ENCODE measurements around the gene KCNJ16.

The KCNJ16 gene

GRCh38 chr17:70096861-70097260 is 21.8 kb downstream of the KCNJ16 start:
- no peak overlapping the region for H3K27ac ChIP-seq
- TF ChIP-seq CTCF (IDR thresholded peaks at IDR 0.05): no peak
- no peak for TF ChIP-seq ZFX (IDR thresholded peaks at IDR 0.05; ENCODE audit: borderline replicate concordance)

DNA sequence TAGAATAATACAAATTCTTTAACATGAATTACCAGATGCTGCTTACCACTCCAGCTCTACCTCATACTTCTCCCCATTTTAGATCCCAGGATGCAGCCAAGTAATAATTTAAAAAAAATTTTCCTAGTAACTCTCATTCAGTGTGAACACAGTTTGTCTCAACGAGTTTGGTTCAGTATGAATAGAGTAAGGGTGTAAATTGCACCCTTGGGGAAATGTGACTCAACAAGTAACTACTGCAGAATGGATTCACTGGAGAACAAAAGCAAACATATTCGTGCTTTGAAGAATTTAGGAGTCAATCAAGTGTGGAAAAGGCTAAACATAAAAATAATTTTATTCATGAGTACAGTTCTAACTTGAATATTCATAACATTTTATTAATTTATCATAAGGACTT is 23.0 kb downstream of the KCNJ16 start:
- no peak overlapping the region for H3K27ac ChIP-seq
- TF ChIP-seq CTCF (IDR thresholded peaks at IDR 0.05) (no peak), ZFX (IDR thresholded peaks at IDR 0.05; ENCODE audit: borderline replicate concordance) (no peak)

DNA sequence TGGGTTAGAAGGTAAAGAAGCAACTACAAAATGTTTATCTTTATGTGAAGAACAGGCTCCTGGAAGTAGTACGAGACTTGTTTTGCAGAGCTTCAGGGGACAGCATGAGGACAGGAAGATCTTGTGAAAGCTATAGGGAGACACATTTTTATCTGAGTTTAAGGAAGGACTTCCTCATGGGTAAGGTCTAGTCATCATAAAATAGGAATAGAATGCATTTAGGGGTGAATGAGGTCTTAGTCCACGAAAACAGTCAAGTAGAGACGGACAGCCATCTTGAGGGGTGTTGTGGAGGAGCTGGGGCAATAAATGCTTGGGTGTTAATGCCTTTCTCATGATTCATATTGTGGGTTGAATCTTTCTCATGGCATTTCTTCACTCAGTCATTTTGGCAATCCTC is 24.3 kb downstream of the KCNJ16 start:
- no peak overlapping the region for H3K27ac ChIP-seq
- TF ChIP-seq ZFX (IDR thresholded peaks at IDR 0.05; ENCODE audit: borderline replicate concordance) (no peak), CTCF (IDR thresholded peaks at IDR 0.05) (no peak)

DNA sequence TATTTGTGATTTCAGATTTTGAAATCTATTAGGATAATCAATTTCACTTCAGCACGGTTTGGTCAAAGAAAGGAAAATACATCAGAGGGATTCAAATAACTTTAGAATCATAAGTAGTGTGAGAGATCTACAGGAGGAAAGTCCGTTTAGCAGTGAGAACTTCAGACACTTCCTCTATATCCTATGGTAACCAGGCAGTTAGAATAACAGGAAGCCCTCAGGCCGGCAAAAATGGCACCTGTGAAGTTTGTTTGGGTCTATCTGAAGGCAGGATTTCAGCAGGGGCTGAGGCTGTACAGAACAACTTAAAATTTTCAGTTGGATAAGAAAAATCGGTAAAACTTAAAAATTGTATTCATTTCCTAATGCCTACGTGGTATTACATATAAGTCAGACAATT is 24.9 kb downstream of the KCNJ16 start:
- no peak overlapping the region for H3K27ac ChIP-seq
- TF ChIP-seq CTCF (IDR thresholded peaks at IDR 0.05): no peak
- TF ChIP-seq ZFX (IDR thresholded peaks at IDR 0.05; ENCODE audit: borderline replicate concordance): no peak

GRCh38 chr17:70100983-70101382 is 26.0 kb downstream of the KCNJ16 start:
- H3K27ac ChIP-seq: no peak overlapping the region
- TF ChIP-seq ZFX (IDR thresholded peaks at IDR 0.05; ENCODE audit: borderline replicate concordance) (no peak), CTCF (IDR thresholded peaks at IDR 0.05) (no peak)

- H3K27ac ChIP-seq: no peak overlapping the region
- TF ChIP-seq ZFX (IDR thresholded peaks at IDR 0.05; ENCODE audit: borderline replicate concordance): no peak
- TF ChIP-seq CTCF (IDR thresholded peaks at IDR 0.05): no peak
These were observed 27.5 kb downstream of the KCNJ16 start for GRCh38 chr17:70102531-70102930.

GRCh38 chr17:70104791-70105523 is 29.9 kb downstream of the KCNJ16 start:
- no peak overlapping the region for H3K27ac ChIP-seq
- TF ChIP-seq ZFX (IDR thresholded peaks at IDR 0.05; ENCODE audit: borderline replicate concordance) (no peak), CTCF (IDR thresholded peaks at IDR 0.05) (no peak)

Measured in 22Rv1 (cell line).